ENCODE results near the gene MEMO1.
"Not testable (repeated sequence)": the region's sequence is repeated elsewhere in the genome, so short reads cannot be mapped to it uniquely, and the experiment has no call there.

MEMO1 gene

DNA sequence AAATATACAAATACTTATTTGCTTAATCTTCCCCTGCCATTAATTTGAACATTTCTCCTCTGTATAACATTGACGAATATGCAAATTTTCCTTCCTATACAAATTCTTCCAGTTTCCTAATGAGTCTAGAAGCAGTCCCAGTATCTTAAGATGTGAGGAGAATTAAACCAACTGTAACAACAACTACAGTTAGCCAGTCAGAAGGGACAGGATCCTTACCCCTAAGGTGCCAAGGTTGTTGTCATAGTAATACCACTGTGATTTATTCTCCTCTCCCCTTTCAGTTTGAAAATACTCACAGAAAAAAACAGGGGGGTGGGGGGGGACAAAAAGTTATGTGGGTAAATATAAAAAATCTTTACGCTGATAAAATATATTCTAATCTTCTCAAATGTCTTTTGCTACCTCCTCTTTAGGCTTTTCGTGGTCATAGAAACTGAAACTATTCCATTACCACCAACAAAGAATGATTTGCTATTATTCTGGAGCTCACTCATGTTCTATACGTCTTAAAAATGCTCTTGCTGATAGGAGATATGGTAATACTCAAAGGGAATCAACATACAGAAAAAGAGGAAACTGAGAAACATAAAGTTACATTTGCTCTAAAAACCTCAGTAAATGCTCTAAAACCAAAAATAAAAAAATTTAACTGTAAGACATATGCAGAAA is 107.6 kb downstream of the MEMO1 start:
- no peak for DNase-seq

DNA sequence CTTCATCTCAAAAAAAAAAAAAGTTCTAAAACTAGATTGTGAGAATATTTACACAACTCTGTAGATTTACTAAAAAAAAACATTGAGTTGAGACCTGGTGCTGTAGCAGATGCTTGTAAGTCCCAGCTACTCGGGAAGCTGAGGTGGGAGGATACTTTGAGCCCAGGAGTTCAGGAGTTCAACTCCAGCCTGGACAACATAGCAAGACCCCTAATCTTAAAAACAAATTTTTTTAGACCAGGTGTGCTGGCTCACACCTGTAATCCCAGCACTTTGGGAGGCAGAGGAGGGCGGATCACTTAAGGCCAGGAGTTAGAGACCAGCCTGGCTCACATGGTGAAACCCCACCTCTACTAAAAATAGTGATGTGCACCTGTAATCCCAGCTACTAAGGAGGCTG is 108.9 kb downstream of the MEMO1 start:
- no peak for DNase-seq

DNA sequence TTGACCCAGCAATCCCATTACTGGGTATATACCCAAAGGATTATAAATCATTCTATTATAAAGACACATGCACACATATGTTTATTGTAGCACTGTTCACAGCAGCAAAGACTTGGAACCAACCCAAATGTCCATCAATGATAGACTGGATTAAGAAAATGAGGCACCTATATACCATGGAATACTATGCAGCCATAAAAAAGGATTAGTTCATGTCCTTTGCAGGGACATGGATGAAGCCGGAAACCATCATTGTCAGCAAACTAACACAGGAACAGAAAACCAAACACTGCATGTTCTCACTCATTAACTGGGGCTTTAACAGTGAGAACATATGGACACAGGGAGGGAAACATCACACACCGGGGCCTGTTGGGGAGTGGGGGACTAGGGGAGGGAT is 110.7 kb downstream of the MEMO1 start:
- DNase-seq, result not testable (repeated sequence)

DNA sequence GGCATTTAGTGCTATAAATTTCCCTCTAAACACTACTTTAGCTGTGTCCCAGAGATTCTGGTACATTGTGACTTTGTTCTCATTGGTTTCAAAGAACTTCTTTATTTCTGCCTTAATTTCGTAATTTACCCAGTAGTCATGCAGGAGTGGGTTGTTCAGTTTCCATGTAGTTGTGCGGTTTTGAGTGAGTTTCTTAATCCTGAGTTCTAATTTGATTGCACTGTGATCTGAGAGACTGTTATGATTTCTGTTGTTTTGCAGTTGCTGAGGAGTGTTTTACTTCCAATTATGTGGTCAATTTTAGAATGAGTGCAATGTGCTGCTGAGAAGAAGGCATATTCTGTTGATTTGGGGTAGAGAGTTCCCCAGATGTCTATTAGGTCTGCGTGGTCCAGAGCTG is 112.5 kb downstream of the MEMO1 start:
- DNase-seq, result not testable (repeated sequence)

DNA sequence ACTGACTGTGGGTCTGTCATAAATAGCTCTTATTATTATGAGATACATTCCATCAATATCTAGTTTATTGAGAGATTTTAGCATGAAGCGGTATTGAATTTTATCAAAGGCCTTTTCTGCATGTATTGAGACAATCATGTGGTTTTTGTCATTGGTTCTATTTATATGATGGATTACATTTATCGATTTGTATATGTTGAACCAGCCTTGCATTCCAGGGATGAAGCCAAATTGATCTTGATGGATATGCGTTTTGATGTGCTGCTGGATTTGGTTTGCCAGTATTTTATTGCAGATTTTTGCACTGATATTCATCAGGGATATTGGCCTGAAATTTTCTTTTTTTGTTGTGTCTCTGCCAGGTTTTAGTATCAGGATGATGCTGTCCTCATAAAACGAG is 113.5 kb downstream of the MEMO1 start:
- not testable (repeated sequence) for DNase-seq

DNA sequence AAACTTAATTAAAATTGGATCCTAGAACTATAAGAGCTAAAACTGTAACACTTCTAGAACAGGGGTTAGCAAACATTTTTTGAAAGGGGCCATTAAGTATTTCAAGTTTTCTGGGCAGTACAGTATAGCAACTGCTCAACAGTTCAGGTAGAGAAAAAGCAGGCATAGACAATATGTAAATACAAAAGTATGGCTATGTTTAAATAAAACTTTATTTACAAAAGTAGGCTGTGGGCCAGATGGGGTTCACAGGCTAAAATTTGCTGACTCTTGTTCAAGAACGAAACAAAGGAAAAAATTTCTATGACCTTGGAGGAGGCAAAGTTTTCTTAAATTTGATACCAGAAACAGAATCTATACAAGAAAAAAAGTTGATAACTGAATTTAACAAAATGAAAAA is 114.5 kb downstream of the MEMO1 start:
- no peak for DNase-seq

DNA sequence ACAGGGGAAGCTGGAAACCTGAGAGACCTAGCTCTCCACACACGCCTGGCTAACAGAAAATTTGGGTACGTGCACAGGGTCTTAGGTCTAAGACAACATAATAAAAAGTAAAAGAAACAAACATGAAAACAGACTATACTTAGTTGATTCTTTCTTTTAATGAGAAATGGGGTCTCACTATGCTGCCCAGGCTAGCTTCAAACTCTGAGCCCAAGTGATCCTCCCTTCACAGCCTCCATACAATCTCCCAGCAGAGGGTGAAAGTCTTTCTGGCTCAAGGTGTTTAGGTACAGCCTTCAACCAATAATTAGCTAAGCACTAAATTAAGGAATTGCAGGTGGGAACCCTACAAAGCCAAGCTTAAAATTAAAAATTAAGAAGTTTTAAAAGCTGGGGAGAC is 116.2 kb downstream of the MEMO1 start:
- no peak for DNase-seq

DNA sequence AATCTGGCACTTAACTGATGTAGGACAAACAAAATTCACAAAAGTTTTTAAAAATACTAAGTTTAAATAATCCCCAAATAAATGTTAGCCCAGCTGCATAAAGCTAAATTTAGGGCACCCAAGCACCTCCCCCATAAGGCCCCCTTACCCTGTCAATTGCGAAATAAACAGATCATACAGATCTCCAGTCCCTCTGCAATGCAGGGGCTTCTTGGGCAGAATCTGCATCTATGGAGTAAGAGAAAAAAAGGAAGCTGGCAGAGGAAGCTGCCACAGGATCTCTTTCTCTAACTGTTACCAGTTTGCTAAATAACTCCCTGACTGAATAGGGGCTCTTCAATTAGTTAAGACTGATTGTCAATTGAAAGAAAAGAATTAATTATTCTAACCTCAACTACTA is 117.7 kb downstream of the MEMO1 start:
- DNase-seq, result no peak

DNA sequence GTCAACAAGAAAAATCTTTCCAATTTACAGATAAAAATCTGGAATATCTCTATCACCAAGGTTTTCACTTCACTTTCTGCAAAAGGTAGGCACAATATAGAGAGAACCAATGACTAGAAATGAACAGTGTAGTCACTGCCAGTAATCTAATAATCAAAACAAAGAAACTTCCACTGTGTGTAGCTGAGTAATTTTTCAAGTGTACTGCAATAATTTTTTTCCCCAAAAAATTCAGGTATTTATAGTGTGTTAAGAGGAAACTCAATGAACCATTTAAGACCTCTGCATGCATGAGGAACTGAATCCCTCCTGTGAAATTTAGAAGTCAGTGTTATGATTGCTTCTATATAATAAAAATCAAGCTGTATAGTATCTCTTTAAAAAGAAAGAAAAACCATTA is 121.8 kb downstream of the MEMO1 start:
- DNase-seq, result no peak

DNA sequence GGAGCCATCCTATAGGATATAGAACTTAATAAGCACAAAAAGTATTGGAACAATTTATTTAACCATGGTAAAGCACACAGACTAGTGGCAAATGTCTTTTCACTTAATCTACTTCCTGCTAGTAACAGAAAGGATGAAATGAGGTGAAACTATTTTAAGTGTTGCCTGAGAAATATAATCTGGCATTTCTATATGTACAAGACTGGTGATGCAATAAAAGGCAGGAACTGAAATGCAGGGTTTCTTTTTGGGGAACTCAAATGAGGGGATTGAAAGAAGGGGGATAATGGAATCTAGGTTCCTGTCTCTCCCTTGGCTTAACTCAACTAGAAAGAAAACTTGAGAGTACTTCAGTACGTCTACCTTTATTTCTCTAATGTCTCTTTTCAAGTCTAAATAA is 122.3 kb downstream of the MEMO1 start:
- DNase-seq, result peak; percentile 45

DNA sequence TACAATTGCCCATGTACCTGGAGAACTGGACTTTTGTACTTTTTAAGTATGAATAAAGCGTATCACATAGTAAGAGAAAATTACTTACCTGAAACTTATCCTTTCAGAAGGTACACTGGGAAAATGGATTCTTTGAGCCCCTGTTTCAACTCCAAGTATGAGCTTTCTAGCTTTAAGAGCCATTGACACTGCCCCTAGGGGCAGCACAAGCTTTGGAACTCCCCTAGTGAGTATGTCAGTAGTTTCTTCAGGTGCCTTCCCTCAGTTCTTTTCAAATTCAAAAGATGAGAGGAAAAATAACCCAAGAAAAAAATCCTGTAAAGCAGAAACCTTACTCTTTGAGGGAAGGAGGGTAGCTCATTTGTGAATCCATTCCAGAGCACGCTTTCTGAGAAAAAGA is 124.1 kb downstream of the MEMO1 start:
- no peak for DNase-seq

DNA sequence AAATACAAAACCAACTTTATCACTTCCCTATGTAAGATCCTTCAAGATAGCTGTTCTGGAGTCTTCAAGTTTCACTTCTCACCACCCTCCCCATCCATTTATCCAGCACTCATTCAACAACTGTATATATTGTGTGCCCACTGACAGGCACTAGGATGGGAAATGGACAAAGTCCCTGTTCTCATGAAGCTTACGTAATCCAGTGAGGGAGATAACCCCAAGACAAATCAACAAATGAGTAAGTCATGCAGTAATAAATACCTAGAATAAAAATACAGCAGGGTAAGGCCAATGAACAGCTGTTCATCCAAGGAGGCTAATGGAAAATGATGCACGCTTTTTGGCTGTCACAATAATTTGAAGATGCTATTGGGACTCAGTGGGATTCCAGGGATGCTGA is 133.8 kb downstream of the MEMO1 start:
- no peak for DNase-seq

DNA sequence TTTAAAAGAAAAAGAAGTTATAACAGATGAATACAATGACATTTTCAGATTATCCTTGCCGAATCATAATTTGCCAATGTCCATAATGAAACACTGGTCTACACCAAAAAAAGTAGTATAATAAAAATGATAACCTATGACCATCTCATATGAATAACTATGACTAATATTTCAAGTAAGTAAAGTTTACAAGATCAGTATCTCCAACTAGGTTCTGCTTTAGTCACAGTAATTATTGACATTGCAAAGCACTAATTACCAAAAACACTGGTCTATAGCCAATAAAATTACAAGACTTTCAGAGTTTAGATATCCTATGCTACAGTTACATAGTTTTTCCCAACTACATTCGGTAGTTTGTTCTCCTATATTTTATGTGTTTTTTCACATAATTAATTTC is 136.7 kb downstream of the MEMO1 start:
- no peak for DNase-seq

DNA sequence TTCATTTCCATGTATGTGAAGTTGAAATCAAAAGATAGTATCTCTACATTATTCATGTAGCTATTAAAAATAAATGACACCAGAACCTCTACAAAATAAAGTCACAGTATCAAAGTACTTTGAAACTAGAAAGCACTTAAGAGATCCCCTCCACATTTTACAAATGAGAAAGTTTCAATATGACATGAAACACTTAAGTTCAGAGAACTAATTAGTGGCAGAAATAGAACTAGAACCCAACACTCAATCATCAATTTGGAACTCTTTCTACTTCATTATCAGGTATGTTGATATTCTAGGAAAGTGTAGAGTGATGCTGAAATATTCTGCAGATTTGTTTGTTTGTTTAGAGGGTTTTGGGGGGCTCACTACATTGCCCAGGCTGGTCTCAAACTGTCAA is 145.6 kb downstream of the MEMO1 start:
- no peak for DNase-seq

DNA sequence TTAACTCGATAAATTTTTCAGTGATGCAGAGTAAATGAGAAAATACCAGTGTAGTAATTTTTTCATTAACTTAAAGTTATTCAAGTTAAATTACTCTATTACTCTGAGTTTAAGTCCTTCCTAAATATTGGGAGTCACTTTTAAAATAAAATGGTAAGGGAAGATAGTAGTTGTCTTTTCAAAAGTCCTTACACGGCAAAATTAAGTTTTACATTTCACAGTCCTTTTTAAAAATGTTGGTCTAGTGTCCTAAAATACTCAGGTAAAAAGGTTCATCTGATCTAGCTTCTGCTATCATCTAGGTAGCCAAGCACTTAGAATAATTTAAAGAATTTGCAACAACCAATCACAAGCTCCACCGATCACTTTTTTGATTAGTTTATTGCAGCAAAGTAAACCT is 146.9 kb downstream of the MEMO1 start:
- DNase-seq, result no peak

DNA sequence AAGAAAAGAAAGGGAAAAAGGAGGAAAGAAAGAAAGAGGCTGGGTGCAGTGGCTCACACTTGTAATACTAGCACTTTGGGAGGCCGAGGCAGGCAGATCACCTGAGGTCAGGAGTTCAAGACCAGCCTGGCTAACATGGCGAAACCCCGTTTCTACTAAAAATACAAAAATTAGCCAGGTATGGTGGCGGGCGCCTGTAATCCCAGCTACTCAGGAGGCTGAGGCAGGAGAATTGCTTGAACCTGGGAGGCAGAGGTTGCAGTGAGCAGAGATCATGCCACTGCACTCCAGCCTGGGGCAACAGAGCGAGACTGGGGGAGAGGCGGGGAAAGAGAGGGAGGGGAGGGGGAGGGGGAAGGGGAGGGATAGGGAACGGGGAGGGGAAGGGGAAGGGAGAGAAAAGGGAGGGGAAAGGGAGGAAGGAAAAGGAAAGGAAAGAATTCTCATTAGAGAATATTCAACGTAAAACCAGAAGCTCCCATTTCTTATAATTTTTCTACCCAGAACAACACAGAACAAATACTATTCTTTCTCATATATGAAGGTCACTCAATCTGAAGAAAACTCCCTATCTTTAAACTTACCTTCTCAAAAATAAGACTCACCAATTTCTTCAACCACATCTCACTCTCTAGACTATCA is 147.7 kb downstream of the MEMO1 start:
- DNase-seq, result not testable (repeated sequence)

DNA sequence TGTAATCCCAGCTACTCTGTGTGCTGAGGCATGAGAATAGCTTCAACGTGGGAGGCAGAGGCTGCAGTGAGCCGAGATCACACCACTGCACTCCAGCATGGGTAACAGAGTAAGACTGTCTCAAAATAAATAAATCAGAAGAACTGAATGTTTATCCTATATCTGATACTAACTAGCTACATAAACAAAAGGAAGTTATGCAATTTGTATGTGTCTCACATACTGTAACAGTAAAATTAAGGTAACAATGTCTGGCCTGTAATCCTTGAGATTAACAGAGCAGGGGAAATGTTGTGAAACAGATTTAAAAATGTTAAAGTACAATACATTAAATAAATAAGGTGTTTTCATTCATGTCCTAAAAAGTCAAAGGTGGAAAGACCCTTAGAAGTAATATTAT is 150.8 kb downstream of the MEMO1 start:
- DNase-seq, result no peak

DNA sequence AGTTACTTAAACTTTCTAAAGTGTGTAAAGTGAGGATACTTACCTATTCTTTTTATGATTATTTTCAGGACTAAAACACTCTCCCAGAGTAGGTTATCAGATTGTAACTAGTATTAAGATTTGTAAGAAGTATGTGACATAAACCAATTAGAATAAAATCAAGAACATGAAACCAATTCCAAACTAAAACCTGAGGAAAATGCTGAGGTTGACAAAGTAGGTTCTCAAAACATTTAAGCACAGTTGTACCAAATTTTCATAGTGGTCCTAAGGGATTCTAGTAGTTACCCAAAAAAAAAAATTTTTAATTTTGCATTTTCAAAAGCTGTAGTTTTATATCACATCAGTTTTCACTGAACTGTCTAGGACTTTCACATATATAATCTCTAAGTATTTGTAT is 157.3 kb downstream of the MEMO1 start:
- DNase-seq, result no peak

DNA sequence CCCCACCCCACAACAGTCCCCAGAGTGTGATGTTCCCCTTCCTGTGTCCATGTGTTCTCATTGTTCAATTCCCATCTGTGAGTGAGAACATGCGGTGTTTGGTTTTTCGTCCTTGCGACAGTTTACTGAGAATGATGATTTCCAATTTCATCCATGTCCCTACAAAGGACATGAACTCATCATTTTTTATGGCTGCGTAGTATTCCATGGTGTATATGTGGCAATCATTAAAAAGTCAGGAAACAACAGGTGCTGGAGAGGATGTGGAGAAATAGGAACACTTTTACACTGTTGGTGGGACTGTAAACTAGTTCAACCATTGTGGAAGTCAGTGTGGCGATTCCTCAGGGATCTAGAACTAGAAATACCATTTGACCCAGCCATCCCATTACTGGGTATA is 168.7 kb downstream of the MEMO1 start:
- not testable (repeated sequence) for DNase-seq

DNA sequence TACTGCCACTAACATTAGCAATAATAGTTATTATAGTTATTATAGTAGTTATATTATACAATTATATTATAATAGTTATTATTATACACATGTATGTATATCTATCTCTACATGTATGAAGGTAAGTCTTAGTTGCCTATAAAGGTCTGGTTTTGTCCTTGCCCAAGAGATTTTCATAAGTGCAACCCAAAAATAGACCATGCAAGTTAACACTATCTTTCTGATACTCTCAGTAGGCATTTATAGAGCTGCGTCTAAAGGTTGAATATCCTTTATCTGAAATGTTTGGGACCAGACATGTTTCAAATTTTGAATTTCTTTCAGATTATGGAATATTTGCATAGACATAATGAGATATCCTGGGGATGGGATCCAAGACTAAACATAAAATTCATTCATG is 175.4 kb downstream of the MEMO1 start:
- DNase-seq, result no peak

DNA sequence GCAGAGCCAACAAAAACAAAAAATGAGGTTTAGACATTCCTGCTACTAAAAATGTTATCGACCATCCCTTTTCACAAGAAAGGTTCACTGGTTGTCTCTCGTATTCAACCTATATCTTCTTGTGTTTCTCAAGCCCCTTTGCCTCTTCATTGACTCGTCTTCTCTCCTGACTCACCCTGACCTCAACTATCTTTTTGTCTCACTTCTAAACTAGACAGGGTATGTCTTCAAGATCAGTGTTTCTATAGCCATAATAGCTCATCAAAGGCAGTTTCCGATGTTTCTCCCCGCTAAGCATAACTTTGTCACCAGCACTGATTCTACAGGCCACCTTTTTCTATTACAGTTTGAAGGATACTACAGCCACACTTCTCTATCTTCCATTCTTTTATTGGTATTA is 178.4 kb downstream of the MEMO1 start:
- no peak for DNase-seq

DNA sequence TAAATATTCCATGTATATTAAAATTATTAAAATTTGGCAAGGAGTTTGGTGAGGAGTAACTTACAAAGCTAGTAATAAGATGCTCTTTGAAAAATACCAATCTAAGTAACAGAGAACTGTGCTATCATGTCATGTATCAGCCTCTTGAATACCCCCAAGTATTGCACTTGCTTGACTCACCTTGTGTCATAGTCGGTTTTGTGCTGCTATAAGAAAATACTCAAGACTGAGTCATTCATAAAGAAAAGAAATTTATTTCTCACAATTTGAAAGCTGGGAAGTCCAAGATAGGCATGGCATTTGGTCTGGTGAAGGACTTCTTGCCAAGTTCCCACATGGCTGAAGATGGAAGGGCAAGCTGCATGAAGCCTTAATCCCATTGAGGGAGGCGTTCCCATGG is 179.2 kb downstream of the MEMO1 start:
- no peak for DNase-seq

DNA sequence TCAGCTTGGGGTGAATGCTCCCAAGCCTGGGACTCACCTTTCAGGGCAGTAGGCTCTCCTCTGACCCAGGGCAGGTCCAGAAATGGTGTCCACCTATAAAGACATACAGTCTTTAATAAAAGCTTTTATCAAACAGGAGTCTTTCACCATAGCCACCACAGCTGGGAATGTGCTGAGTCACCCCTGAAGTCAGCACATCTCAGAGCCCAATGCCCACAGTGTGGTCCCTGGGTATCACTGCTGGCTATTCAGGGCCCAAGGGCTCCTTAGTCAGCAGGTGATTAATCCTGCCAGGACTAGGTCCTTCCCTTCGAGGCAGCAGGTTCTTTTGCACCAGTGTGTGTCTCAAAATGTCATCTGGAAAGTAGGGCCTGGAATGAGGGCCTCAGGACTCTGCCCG is 181.9 kb downstream of the MEMO1 start:
- DNase-seq, result no peak

DNA sequence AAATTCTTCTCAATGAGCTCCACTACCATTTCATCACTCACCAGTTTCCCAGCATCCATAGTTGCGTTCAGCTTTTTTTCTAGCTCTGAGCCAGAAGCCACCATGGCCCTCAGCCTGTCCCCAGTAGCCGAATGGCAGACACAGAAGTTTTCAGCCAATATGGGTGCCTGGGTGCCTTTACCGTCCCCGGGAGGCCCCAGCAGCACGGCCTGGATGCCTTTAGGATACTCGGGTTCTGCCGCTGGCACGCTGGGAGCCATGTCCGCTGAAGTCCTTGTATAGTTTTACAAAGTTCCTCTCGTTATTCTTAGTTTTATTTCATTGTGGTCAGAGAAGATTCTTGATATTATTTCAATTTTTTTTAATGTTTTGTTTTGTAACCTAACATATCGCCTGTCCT is 187.2 kb downstream of the MEMO1 start:
- DNase-seq, result no peak

DNA sequence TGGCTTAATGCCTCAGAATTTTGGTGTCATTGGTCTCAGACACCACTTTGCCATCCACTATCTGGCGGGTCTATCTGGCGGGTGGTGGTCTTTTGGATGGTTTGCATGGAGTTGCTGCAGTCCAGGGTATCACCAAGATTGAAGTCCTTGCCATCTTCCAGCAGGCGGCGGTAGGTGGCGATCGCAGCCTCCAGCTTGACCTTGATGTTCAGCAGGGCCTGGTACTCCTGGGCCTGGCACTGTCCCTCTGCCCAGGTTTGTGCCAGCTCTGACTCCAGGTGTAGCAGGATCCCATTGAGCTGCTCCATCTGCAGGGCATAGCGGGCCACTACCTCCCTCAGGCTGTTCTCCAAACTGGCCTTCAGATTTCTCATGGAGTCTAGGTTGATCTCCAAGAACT is 188.2 kb downstream of the MEMO1 start:
- no peak for DNase-seq
